ENCODE data around the gene SSH2. TPM values are rescaled to one million over a fixed set of nuclear protein-coding genes. Genes with fewer than 3 reads are reported as not detected.

SSH2 gene
- total and polyA plus RNA-seq, 7 donors = 18.3 to 35.1 (median 26.5) TPM

DNA sequence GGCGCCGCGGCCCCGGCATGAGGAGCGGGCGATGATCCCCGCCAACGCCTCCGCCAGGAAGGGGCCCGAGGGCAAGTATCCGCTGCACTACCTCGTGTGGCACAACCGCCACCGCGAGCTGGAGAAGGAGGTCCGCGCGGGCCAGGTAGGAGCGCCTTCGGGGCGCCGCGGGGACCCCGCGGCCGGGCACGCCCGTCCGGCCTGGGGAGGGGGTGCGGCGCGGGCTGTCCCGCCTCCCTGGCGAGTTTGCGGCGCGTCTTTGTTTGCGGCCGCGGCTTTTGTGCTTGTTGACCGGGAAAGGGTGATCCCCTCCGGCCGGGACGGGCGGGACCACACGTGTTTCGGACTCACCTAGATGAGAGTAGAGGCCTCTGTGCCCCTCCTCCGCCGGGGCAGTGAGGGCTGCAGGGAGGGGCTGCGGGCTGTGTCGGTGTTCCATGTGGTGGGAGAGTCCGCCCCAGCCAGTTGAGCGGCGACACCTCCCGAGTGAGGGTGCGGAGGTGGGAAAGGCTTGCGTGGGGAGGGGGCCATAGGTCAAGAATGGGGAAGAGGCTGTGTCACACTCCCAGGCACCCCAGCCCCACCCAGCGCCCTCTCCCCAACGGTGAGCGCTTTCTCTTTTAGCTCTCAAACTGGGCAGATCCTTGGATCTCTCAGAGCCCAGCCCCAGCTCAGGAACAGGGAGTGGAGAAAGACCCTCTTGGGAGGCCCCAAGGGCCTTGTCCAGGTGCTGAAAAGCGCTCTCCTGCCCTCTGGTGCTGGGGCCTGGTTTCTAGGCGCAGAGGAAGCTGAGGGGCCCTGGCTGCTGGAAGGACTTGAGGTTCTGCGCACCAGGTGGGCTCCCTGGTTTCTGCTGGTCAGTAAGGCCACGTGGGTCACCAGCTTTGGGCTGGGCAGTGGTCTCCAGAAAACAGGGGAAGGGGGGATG is 336.2 kb downstream of the SSH2 start:
- peak; percentile 68 for DNase-seq

DNA sequence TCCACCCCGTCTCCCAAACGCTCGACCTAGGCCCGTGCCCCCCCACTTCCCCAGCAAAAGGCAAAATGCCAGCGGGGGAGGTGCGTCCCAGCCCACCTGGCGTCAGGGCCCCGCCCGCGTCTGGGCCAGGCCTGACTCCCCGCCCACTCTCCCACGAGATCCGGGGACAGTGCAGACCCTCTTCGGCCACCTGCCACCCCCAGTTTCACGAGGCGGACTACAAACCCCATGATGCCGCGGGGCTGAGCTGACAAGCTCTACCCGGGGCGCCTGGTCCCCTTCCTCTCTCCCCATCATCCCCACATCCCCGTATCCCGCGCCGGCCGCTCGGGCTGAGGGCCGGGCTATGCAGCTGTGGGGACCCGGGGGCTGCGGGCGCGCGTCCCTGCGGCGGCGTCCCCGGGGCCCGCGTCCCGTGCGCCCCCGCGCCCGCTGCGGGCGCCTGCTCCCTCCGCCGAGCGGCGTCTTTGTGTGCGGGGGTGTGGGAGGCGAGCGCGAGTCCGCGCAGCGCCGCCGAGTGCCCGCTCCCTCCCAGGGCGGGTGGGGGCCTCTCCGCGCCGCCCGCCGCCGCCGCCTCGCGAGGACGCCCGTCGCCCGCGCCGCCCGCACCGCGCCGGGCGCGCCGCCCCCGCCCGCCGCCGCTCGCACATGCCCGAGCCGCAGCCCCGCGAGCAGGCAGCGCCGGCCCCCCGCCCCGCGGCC is 337.0 kb downstream of the SSH2 start, which contains the start of gene ANKRD13B:
ANKRD13B (plus strand) TSS at position 283 of the 702 bp plus-strand sequence. CDS start 490 bp downstream, outside the sequence.
- intact Hi-C loops (cut with DNase I) = no loop called here
- Histone ChIP-seq H3K4me3 (peak within 1 kb of the TSS; percentile 44 to 90 (median 73)), H3K27me3 (no peaks in the 10 kb centered on the region), H3K36me3 (no peaks in the 10 kb centered on the region), H3K9me3 (no peaks in the 10 kb centered on the region), H3K27ac (peak within 1 kb of the TSS; percentile 78 to 92 (median 90)), H3K4me1 (peaks cover 0 to 58% (median 51%) of the 10 kb centered on the region in 4 donors)
- peak; percentile 80 for DNase-seq
- WGBS, 2 donors = 1% methylated on average over 96 of the region's 96 CpGs
- TF ChIP-seq POLR2AphosphoS5 (IDR thresholded peaks at IDR 0.05) = no peak

More for the DNA sequence above, 336.2 kb downstream of the SSH2 start:
- peak overlapping the region in 3 of 4 donors; percentile 38 to 43 (median 39) for H3K27ac ChIP-seq
- no peaks in the 10 kb centered on the region for H3K27me3 ChIP-seq
- H3K4me1 ChIP-seq = peaks cover 0 to 49% (median 44%) of the 10 kb centered on the region in 4 donors
- H3K4me3 ChIP-seq = peak overlapping the region; percentile 24 to 74 (median 72)
- TF ChIP-seq, protein P1, sequence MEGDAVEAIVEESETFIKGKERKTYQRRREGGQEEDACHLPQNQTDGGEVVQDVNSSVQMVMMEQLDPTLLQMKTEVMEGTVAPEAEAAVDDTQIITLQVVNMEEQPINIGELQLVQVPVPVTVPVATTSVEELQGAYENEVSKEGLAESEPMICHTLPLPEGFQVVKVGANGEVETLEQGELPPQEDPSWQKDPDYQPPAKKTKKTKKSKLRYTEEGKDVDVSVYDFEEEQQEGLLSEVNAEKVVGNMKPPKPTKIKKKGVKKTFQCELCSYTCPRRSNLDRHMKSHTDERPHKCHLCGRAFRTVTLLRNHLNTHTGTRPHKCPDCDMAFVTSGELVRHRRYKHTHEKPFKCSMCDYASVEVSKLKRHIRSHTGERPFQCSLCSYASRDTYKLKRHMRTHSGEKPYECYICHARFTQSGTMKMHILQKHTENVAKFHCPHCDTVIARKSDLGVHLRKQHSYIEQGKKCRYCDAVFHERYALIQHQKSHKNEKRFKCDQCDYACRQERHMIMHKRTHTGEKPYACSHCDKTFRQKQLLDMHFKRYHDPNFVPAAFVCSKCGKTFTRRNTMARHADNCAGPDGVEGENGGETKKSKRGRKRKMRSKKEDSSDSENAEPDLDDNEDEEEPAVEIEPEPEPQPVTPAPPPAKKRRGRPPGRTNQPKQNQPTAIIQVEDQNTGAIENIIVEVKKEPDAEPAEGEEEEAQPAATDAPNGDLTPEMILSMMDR (IDR thresholded peaks at IDR 0.05) = no peak
- no peak for TF ChIP-seq EP300 (IDR thresholded peaks at IDR 0.05)
- TF ChIP-seq POLR2A (IDR thresholded peaks at IDR 0.05) = no peak
- no peak for TF ChIP-seq POLR2AphosphoS5 (IDR thresholded peaks at IDR 0.05)
- no peaks in the 10 kb centered on the region for H3K9me3 ChIP-seq
- H3K36me3 ChIP-seq = no peaks in the 10 kb centered on the region
- WGBS, 2 donors = 4 to 5% methylated on average over 64 of the region's 64 CpGs
- intact Hi-C loops (cut with DNase I) = no loop called here

DNA sequence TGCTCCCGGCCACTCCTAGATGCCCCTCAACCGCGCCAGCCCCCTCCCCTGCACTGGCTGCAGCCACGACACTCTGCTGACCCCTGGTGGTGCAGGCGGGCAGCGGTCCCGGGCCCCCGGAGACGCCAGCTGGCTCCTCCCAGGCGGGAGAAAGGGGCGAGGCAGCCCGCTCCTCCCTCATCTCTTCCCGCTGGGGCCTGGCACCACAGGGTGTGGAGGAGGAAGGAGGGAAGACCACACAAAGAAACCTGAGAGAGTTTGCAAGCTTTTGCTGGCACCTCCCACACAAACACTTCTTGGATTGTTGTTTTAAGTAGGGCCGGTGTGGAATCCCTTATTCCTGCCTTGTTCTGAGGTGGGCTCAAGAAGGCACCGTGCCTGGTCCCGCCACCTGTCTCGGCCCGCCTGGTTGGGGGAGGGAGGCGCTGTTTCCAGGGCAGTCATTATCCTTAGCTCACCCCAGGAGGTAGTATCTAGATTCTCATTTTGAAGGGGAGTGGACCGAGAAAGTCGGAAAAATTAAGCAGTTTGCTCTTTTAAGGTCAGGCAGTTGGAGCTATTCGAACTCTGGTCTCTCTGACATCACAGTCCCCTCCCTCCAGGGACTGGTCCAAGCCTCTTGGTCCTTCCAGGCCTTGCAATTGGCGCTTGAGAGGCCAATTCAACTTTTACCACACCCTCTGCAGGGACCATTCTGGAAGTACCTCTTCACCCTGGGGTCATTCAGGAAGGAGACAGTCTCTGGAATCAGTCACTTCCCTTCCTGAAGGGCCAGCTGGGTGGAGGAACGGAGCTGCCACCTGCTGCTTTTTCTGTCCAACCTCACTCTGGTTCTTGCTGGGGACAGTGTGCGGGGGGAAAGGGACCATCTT is 338.1 kb downstream of the SSH2 start:
- WGBS, 2 donors = 4 to 13% methylated on average over 25 of the region's 25 CpGs
- peak overlapping the region; percentile 78 to 92 (median 90) for H3K27ac ChIP-seq
- TF ChIP-seq, protein P1 (IDR thresholded peaks at IDR 0.05) = peak; percentile 93 to 99 (median 97)
- TF ChIP-seq POLR2AphosphoS5 (IDR thresholded peaks at IDR 0.05) (peak in 3 of 4 donors; percentile 27 to 44 (median 39)), POLR2A (IDR thresholded peaks at IDR 0.05) (peak in 1 of 2 donors; percentile 39), EP300 (IDR thresholded peaks at IDR 0.05) (no peak)
- H3K9me3 ChIP-seq = no peaks in the 10 kb centered on the region
- peak overlapping the region in 3 of 4 donors; percentile 10 to 90 (median 35) for H3K4me3 ChIP-seq
- H3K27me3 ChIP-seq = no peaks in the 10 kb centered on the region
- DNase-seq = peak; percentile 93
- no peaks in the 10 kb centered on the region for H3K36me3 ChIP-seq
- intact Hi-C loops (cut with DNase I) = loop anchor here (1.0 kb wide), 2 partner anchors 12 to 21 kb away; no protein-coding TSS in a partner anchor
- H3K4me1 ChIP-seq = peaks cover 0 to 68% (median 61%) of the 10 kb centered on the region in 4 donors

DNA sequence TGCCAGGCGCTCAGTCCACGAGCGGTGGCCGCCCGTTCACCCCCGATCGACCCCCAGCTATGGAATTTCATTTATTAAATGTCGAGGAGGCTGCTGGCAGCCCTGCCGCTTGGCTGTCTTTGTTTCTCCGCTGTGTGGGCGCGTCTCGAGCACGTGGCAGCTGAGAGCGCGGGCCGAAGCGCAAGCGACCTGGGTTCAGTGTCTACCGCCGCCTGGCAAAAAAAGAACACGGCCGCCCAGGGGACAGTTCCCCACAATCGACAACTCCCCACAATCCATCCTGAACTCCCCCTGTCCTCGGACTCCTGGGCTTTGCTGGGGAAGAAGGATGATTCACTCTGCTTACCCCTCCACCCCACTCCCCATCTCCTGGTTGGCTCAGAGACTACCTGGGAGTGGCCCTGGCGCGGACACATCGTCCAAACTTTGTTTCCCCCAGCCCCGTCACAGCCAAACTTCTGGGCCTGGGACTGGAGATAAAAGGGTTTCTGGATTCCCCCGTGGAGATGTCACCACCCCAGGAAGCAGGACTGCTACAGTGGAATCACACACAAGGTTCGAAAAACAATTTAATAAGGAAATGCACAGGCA is 338.8 kb downstream of the SSH2 start:
- TF ChIP-seq POLR2AphosphoS5 (IDR thresholded peaks at IDR 0.05) (no peak), POLR2A (IDR thresholded peaks at IDR 0.05) (no peak)
- Histone ChIP-seq H3K9me3 (no peaks in the 10 kb centered on the region), H3K4me3 (peak overlapping the region in 3 of 4 donors; percentile 10 to 90 (median 35)), H3K4me1 (peaks cover 0 to 74% (median 68%) of the 10 kb centered on the region in 4 donors), H3K36me3 (no peaks in the 10 kb centered on the region), H3K27ac (peak overlapping the region; percentile 78 to 92 (median 90)), H3K27me3 (no peaks in the 10 kb centered on the region)
- DNase-seq = peak; percentile 86
- intact Hi-C loops (cut with DNase I) = loop anchor here (1.0 kb wide), 2 partner anchors 11 to 22 kb away; no protein-coding TSS in a partner anchor
- WGBS, 2 donors = 18 to 49% methylated on average over 31 of the region's 31 CpGs
